Neural progenitor cell (in vitro differentiated cells): Measurements from ENCODE around the gene MFSD11. TPM values are rescaled to one million over a fixed set of nuclear protein-coding genes. Genes with fewer than 3 reads are reported as not detected.

Source experiments
- DNase-seq: peaks from one replicate; pipeline ENCODE4 v3.0.0-alpha.2; 2016; ENCODE audit warnings: low spot score
- H2AFZ ChIP-seq: fragments of 200-600 bp; sonication (generic); replicated peaks from 2 replicates; pipeline ENCODE4 v1.6.1; 2016; ENCODE audit warnings: antibody characterized with exemption
- H3F3A ChIP-seq: fragments of 200-600 bp; sonication (generic); 2 replicates; pipeline ENCODE4 v1.6.1; 2016; ENCODE audit warnings: antibody characterized with exemption, low read depth
- H3K27ac ChIP-seq: fragments of 200-600 bp; sonication (generic); 2 replicates; pipeline ENCODE4 v1.5.1; 2016; ENCODE audit warnings: mild to moderate bottlenecking
- H3K27me3 ChIP-seq: fragments of 200-600 bp; sonication (generic); 2 replicates; pipeline ENCODE4 v1.6.1; 2016; ENCODE audit warnings: mild to moderate bottlenecking, moderate library complexity
- H3K36me3 ChIP-seq: fragments of 200-600 bp; sonication (generic); 2 replicates; pipeline ENCODE4 v1.5.1; 2016
- H3K4me1 ChIP-seq: fragments of 200-600 bp; sonication (generic); 2 replicates; pipeline ENCODE4 v1.6.1; 2016; ENCODE audit warnings: mixed run types
- H3K4me2 ChIP-seq: fragments of 200-600 bp; sonication (generic); 2 replicates; pipeline ENCODE4 v1.6.1; 2016
- H3K4me3 ChIP-seq: fragments of 200-600 bp; sonication (generic); 2 replicates; pipeline ENCODE4 v1.5.1; 2016
- H3K79me2 ChIP-seq: fragments of 200-600 bp; sonication (generic); 2 replicates; pipeline ENCODE4 v1.6.1; 2016; ENCODE audit warnings: low read depth
- H3K9ac ChIP-seq: fragments of 200-600 bp; sonication (generic); 2 replicates; pipeline ENCODE4 v1.6.1; 2016
- H3K9me3 ChIP-seq: fragments of 200-600 bp; sonication (generic); 2 replicates; pipeline ENCODE4 v1.5.1; 2016; ENCODE audit warnings: low read depth
- H4K20me1 ChIP-seq: fragments of 200-600 bp; sonication (generic); 2 replicates; pipeline ENCODE4 v1.6.1; 2016; ENCODE audit warnings: low read depth
- H3K27ac Mint-ChIP-seq: 3 replicates; pipeline ENCODE4 v1.8.0; 2021; ENCODE audit warnings: mixed read lengths
- H3K27me3 Mint-ChIP-seq: 2 replicates; pipeline ENCODE4 v1.8.0; 2022; ENCODE audit warnings: low read depth, mild to moderate bottlenecking, inconsistent platforms, moderate library complexity, mixed read lengths; ENCODE audit not compliant: insufficient read depth
- H3K36me3 Mint-ChIP-seq: 3 replicates; pipeline ENCODE4 v1.8.0; 2021; ENCODE audit warnings: mixed read lengths
- H3K4me1 Mint-ChIP-seq: 3 replicates; pipeline ENCODE4 v1.8.0; 2021; ENCODE audit warnings: mixed read lengths
- H3K4me3 Mint-ChIP-seq: 3 replicates; pipeline ENCODE4 v1.8.0; 2021; ENCODE audit warnings: mild to moderate bottlenecking, moderate library complexity, mixed read lengths
- H3K9me3 Mint-ChIP-seq: 3 replicates; pipeline ENCODE4 v1.8.0; 2020; ENCODE audit warnings: mixed read lengths
- EZH2 ChIP-seq: fragments of 200-600 bp; sonication (generic); IDR thresholded peaks from 2 replicates; pipeline ENCODE4 v1.6.1; 2017; ENCODE audit warnings: antibody characterized with exemption, mild to moderate bottlenecking, moderate library complexity
- EZH2phosphoT487 ChIP-seq: fragments of 200-600 bp; sonication (generic); IDR thresholded peaks from 2 replicates; pipeline ENCODE4 v1.6.1; 2017; ENCODE audit warnings: antibody characterized with exemption
- total RNA-seq: library from RNA; depleted of rRNA; stranded (reverse); fragments of >200 nt; gene quantifications from 2 replicates; pipeline ENCODE4 v1.2.3, GENCODE V29; 2015; ENCODE audit warnings: low replicate concordance
- TF ChIP-seq, protein P1 (sequence below): fragments of 200-600 bp; sonication (generic); IDR thresholded peaks from 2 replicates; pipeline ENCODE4 v1.5.1; 2017; ENCODE audit warnings: antibody characterized with exemption, mild to moderate bottlenecking

MFSD11 gene
- total RNA-seq, 1 donor from 2014 or later = 25.7 TPM

- H2AFZ ChIP-seq = no peak overlapping the region
- H3K36me3 ChIP-seq = no peaks in the 10 kb centered on the region
- no peaks in the 10 kb centered on the region for H3F3A ChIP-seq
- H3K4me1 ChIP-seq = peaks cover 17% of the 10 kb centered on the region
- H3K4me3 ChIP-seq = no peak overlapping the region
- H3K9me3 Mint-ChIP-seq = no peaks in the 10 kb centered on the region
- H3K79me2 ChIP-seq = no peaks in the 10 kb centered on the region
- no peak overlapping the region for H3K27ac ChIP-seq
- TF ChIP-seq, protein P1, sequence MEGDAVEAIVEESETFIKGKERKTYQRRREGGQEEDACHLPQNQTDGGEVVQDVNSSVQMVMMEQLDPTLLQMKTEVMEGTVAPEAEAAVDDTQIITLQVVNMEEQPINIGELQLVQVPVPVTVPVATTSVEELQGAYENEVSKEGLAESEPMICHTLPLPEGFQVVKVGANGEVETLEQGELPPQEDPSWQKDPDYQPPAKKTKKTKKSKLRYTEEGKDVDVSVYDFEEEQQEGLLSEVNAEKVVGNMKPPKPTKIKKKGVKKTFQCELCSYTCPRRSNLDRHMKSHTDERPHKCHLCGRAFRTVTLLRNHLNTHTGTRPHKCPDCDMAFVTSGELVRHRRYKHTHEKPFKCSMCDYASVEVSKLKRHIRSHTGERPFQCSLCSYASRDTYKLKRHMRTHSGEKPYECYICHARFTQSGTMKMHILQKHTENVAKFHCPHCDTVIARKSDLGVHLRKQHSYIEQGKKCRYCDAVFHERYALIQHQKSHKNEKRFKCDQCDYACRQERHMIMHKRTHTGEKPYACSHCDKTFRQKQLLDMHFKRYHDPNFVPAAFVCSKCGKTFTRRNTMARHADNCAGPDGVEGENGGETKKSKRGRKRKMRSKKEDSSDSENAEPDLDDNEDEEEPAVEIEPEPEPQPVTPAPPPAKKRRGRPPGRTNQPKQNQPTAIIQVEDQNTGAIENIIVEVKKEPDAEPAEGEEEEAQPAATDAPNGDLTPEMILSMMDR = no peak
- no peak for TF ChIP-seq EZH2
- no peak for TF ChIP-seq EZH2phosphoT487
- no peak overlapping the region for H3K9ac ChIP-seq
- H3K27me3 ChIP-seq = no peaks in the 10 kb centered on the region
- H3K27me3 Mint-ChIP-seq = peaks cover 11% of the 10 kb centered on the region
- H3K27ac Mint-ChIP-seq = peak overlapping the region; percentile 29
- DNase-seq = peak; percentile 63
- peaks cover 2% of the 10 kb centered on the region for H3K36me3 Mint-ChIP-seq
- H4K20me1 ChIP-seq = peaks cover 4% of the 10 kb centered on the region
- H3K4me2 ChIP-seq = no peak overlapping the region
- peaks cover 43% of the 10 kb centered on the region for H3K4me1 Mint-ChIP-seq
- no peaks in the 10 kb centered on the region for H3K9me3 ChIP-seq
- H3K4me3 Mint-ChIP-seq = peak overlapping the region; percentile 46
Observed at GRCh38 chr17:76690596-76691280, 47.2 kb upstream of the MFSD11 start.

DNA sequence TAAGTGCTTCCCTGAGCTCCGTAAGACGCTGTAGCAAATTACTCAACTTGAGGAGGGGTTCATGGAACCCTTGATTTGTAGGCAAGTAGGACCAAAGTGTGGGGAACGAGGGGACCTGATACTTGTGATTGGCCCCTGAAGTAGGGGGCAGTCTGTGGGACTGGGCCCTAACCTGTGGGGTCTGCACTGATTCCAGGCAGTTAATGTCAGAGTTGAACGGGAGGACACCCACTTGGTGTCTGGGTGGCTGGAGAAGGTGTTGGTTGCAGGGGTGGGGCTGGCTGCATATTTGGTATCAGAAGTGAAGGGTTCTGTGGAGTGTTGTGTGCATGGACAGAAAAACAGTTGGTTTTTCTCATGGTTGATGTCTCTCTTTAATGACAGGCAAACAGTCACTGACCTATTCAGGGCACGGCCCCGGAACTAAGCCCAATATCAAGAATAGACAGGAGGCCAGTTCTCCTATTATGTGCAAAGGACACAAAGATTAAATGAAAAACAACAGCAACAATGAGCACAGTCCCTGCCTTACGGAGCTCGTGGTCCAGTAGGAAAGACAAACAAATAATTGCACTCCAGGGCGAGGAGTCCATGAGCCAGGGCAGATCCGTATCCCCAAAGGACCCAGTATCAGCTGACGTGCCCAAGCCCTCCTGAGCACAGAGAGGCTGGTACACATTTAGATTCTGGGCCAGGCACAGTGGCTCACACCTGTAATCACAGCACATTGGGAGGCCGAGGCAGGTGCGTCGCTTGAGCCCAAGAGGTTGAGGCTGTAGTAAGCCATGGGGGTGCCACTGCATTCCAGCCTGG, 46.3 kb upstream of the MFSD11 start:
- Histone ChIP-seq H3K4me3 (no peak overlapping the region), H3K4me1 (peaks cover 17% of the 10 kb centered on the region), H3K9me3 (no peaks in the 10 kb centered on the region), H3K9ac (no peak overlapping the region), H2AFZ (no peak overlapping the region), H3K36me3 (no peaks in the 10 kb centered on the region), H3K79me2 (no peaks in the 10 kb centered on the region), H4K20me1 (peaks cover 4% of the 10 kb centered on the region), H3K27ac (no peak overlapping the region), H3K4me2 (no peak overlapping the region), H3K27me3 (no peaks in the 10 kb centered on the region), H3F3A (no peaks in the 10 kb centered on the region)
- peaks cover 2% of the 10 kb centered on the region for H3K36me3 Mint-ChIP-seq
- peaks cover 11% of the 10 kb centered on the region for H3K27me3 Mint-ChIP-seq
- TF ChIP-seq, protein P1 = no peak
- TF ChIP-seq EZH2phosphoT487 = no peak
- no peak for TF ChIP-seq EZH2
- no peak for DNase-seq
- H3K27ac Mint-ChIP-seq = peak overlapping the region; percentile 42
- no peaks in the 10 kb centered on the region for H3K9me3 Mint-ChIP-seq
- H3K4me1 Mint-ChIP-seq = peaks cover 43% of the 10 kb centered on the region
- no peak overlapping the region for H3K4me3 Mint-ChIP-seq

GRCh38 chr17:76695059-76695831, 42.7 kb upstream of the MFSD11 start:
- Mint-ChIP-seq H3K4me1 (peaks cover 58% of the 10 kb centered on the region), H3K4me3 (no peak overlapping the region), H3K27ac (peak overlapping the region; percentile 53), H3K27me3 (peaks cover 9% of the 10 kb centered on the region), H3K36me3 (peaks cover 2% of the 10 kb centered on the region), H3K9me3 (no peaks in the 10 kb centered on the region)
- Histone ChIP-seq H3K4me1 (peaks cover 33% of the 10 kb centered on the region), H3F3A (peaks cover 16% of the 10 kb centered on the region), H3K9ac (no peak overlapping the region), H3K79me2 (peaks cover 15% of the 10 kb centered on the region), H4K20me1 (no peaks in the 10 kb centered on the region), H3K27ac (no peak overlapping the region), H2AFZ (no peak overlapping the region), H3K27me3 (no peaks in the 10 kb centered on the region), H3K4me3 (no peak overlapping the region), H3K9me3 (no peaks in the 10 kb centered on the region), H3K36me3 (no peaks in the 10 kb centered on the region), H3K4me2 (no peak overlapping the region)
- no peak for DNase-seq
- TF ChIP-seq, protein P1 = no peak
- TF ChIP-seq EZH2phosphoT487 = no peak
- no peak for TF ChIP-seq EZH2
